ENCODE measurements around the gene MYMK. TPM values are rescaled to one million over a fixed set of nuclear protein-coding genes. Genes with fewer than 3 reads are reported as not detected.

The MYMK gene
- total and polyA plus RNA-seq, 2 of the 4 experiments (the other 2 are of a cell fraction), result not detected

- ATAC-seq (ENCODE audit: low read depth) (no peak), DNase-seq (no peak)
- intact Hi-C loops (cut with micrococcal nuclease) (no loop called here), in situ Hi-C loops (cut with MboI; ENCODE audit: low sequenced_read_pairs) (no loop called here), dilution Hi-C loops (cut with HindIII; ENCODE audit: low sequenced_read_pairs, unreplicated experiment) (no loop called here)
- Histone ChIP-seq H2BK15ac (ENCODE audit: low read depth, low read length) (no peak overlapping the region), H3K18ac (ENCODE audit: low read depth, low read length) (no peak overlapping the region), H3K9me3 (ENCODE audit: control insufficient read depth, insufficient read depth, low read length) (no peaks in the 10 kb centered on the region), H4K91ac (ENCODE audit: insufficient read depth, low read depth, low read length) (no peak overlapping the region), H3K56ac (ENCODE audit: extremely low read depth, insufficient read depth, low read length) (no peak overlapping the region), H2BK5ac (ENCODE audit: low read depth, low read length, poor library complexity, severe bottlenecking) (no peak overlapping the region), H2AK9ac (replicated peaks; ENCODE audit: low read depth, low read length, poor library complexity) (no peak overlapping the region), H2BK20ac (ENCODE audit: low read depth, low read length) (no peak overlapping the region), H3K27me3 (ENCODE audit: control insufficient read depth, insufficient read depth, low read length) (peaks cover 70% of the 10 kb centered on the region), H3K27ac (ENCODE audit: insufficient read depth, low read length) (no peak overlapping the region), H3K9ac (ENCODE audit: low read depth, low read length) (no peak overlapping the region), H3K4me1 (ENCODE audit: control insufficient read depth, insufficient read depth, low read length) (no peaks in the 10 kb centered on the region), H2BK120ac (ENCODE audit: low read depth, low read length) (no peak overlapping the region), H4K8ac (ENCODE audit: low read depth in 2 of 2, low read length in 2 of 2) (no peak overlapping the region), H3K9me1 (ENCODE audit: insufficient read depth, low read length) (no peaks in the 10 kb centered on the region), H3K4me3 (ENCODE audit: insufficient read depth, low read depth, low read length) (no peak overlapping the region), H3K36me3 (ENCODE audit: control insufficient read depth, insufficient read depth, low read length) (no peaks in the 10 kb centered on the region), H3K4ac (ENCODE audit: low read depth, low read length) (no peak overlapping the region), H2AK5ac (ENCODE audit: low read depth, low read length) (no peak overlapping the region), H4K5ac (ENCODE audit: low read depth, low read length) (no peak overlapping the region), H3K23ac (ENCODE audit: low read depth, low read length) (no peak overlapping the region), H4K20me1 (ENCODE audit: insufficient read depth, low read length) (no peaks in the 10 kb centered on the region), H3K79me1 (ENCODE audit: low read depth in 1 of 2, low read length in 2 of 2) (no peaks in the 10 kb centered on the region), H3K4me2 (ENCODE audit: low read depth, low read length) (no peak overlapping the region), H2AFZ (replicated peaks; ENCODE audit: low read length, poor library complexity) (no peak overlapping the region), H3K14ac (replicated peaks; ENCODE audit: low read depth, low read length) (no peak overlapping the region)
- TF ChIP-seq NFE2L2 (IDR thresholded peaks at IDR 0.05; ENCODE audit: low read depth, low read length), result no peak
- no peak for TF ChIP-seq USF2 (IDR thresholded peaks at IDR 0.05; ENCODE audit: low read depth, low read length)
- no peak for TF ChIP-seq CEBPB (IDR thresholded peaks at IDR 0.05; ENCODE audit: low read depth, low read length)
- TF ChIP-seq RCOR1 (IDR thresholded peaks at IDR 0.05; ENCODE audit: insufficient replicate concordance, low read length), result no peak
- no peak for TF ChIP-seq POLR2A (IDR thresholded peaks at IDR 0.05; ENCODE audit: low read depth, low read length)
- TF ChIP-seq MAZ (IDR thresholded peaks at IDR 0.05; ENCODE audit: borderline replicate concordance, low read depth, low read length), result no peak
- no peak for TF ChIP-seq RAD21 (IDR thresholded peaks at IDR 0.05; ENCODE audit: low read length)
- TF ChIP-seq SMC3 (IDR thresholded peaks at IDR 0.05; ENCODE audit: low read depth, low read length), result no peak
- no peak for TF ChIP-seq MXI1 (IDR thresholded peaks at IDR 0.05; ENCODE audit: borderline replicate concordance, low read depth, low read length)
- TF ChIP-seq RFX5 (IDR thresholded peaks at IDR 0.05; ENCODE audit: low read depth, low read length), result no peak
- no peak for TF ChIP-seq FOS (IDR thresholded peaks at IDR 0.05; ENCODE audit: low read depth, low read length)
- no peak for TF ChIP-seq BHLHE40 (IDR thresholded peaks at IDR 0.05; ENCODE audit: low read depth, low read length)
- TF ChIP-seq CHD1 (IDR thresholded peaks at IDR 0.05; ENCODE audit: low read depth, low read length), result no peak
- no peak for TF ChIP-seq ELK1 (IDR thresholded peaks at IDR 0.05; ENCODE audit: borderline replicate concordance, low read depth, low read length)
- WGBS, 2 experiments (ENCODE audit: extremely low coverage in 2 of 2, insufficient read length in 1 of 2), result 75% methylated on average over 19 of the region's 24 CpGs; no CpG with 5 or more reads in 1 of the 2 experiments
- CTCF ChIA-PET, result no interaction called here
- POLR2A ChIA-PET (ENCODE audit: unreplicated experiment), result no interaction called here
- BruUV-seq (replicated peaks), result no TSS peak
Measured at GRCh38 chr9:133520121-133520835, 4.5 kb downstream of the MYMK start.
